HUES6 (cell line): ENCODE measurements around the gene ROBO1.
A peak's percentile ranks its signal among the peaks of the same experiment; 100 is the strongest.

ENCODE experiments used
- H3K27ac ChIP-seq: 2 replicates; pipeline ENCODE4 v1.7.0; 2013; ENCODE audit warnings: low read depth, mild to moderate bottlenecking, low read length, inconsistent platforms
- H3K27me3 ChIP-seq: 2 replicates; pipeline ENCODE4 v1.6.1; 2013; ENCODE audit warnings: low read length; ENCODE audit not compliant: control insufficient read depth, insufficient read depth
- H3K36me3 ChIP-seq: 2 replicates; pipeline ENCODE4 v1.6.1; 2013; ENCODE audit warnings: low read length; ENCODE audit not compliant: control insufficient read depth, insufficient read depth
- H3K4me1 ChIP-seq: 2 replicates; pipeline ENCODE4 v1.6.1; 2013; ENCODE audit warnings: low read length; ENCODE audit not compliant: control insufficient read depth, insufficient read depth
- H3K4me3 ChIP-seq: 2 replicates; pipeline ENCODE4 v1.5.1; 2013; ENCODE audit warnings: low read depth, low read length
- H3K9ac ChIP-seq: one replicate; pipeline ENCODE4 v1.6.1; 2013; ENCODE audit warnings: mild to moderate bottlenecking, low read length
- H3K9me3 ChIP-seq: 2 replicates; pipeline ENCODE4 v1.6.1; 2013; ENCODE audit warnings: low read depth, low read length; ENCODE audit not compliant: control insufficient read depth, insufficient read depth

Gene ROBO1

DNA sequence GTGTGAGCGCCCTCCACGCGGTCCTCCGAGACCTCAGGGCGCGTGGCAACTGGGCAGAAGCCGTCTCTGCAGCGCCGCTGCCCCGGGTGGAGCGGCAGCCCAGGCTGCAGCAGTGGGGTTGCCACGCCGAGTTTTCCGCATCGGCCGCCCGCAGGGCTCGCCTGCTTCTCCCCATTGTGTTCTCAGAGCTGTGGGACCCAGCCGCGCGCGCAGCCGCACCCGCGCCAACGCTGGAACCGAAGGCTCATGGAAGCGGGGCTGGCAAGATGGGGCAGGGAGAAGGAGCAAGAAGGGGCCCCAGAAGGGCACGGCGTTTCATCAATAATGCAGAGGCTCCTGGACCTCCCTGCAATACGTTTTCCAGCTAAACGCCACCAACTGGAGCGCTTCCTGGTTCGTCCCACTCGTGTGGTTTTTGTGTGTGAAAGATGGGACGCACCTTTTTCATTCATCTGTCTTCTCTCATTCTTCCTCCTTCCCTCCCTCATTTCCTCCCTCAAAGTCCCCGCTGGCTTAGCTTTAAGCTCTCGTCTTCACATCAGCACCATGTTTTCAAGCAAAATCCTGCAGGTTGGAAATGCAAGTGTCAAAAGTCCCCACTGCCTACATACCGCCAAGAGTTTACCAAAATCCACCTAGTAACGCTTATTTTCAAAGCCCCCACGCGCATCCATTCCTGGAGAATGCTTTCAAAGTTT is 1.2 kb downstream of the ROBO1 start:
- no peak overlapping the region for H3K9ac ChIP-seq
- no peak overlapping the region for H3K27ac ChIP-seq
- H3K4me3 ChIP-seq = peak overlapping the region; percentile 77

GRCh38 chr3:79765911-79766310 is 1.9 kb downstream of the ROBO1 start:
- Histone ChIP-seq H3K27me3 (peaks cover 54% of the 10 kb centered on the region), H3K4me1 (peaks cover 28% of the 10 kb centered on the region), H3K9ac (no peak overlapping the region), H3K36me3 (no peaks in the 10 kb centered on the region), H3K27ac (no peak overlapping the region), H3K4me3 (peak overlapping the region; percentile 77), H3K9me3 (no peaks in the 10 kb centered on the region)

More for the DNA sequence above, 1.2 kb downstream of the ROBO1 start:
- H3K36me3 ChIP-seq = no peaks in the 10 kb centered on the region
- peaks cover 28% of the 10 kb centered on the region for H3K4me1 ChIP-seq
- no peaks in the 10 kb centered on the region for H3K9me3 ChIP-seq
- H3K27me3 ChIP-seq = peaks cover 54% of the 10 kb centered on the region

GRCh38 chr3:79761441-79761840 is 6.4 kb downstream of the ROBO1 start:
- no peaks in the 10 kb centered on the region for H3K9me3 ChIP-seq
- H3K36me3 ChIP-seq = no peaks in the 10 kb centered on the region
- no peak overlapping the region for H3K27ac ChIP-seq
- H3K4me1 ChIP-seq = peaks cover 9% of the 10 kb centered on the region
- H3K4me3 ChIP-seq = no peak overlapping the region
- peaks cover 32% of the 10 kb centered on the region for H3K27me3 ChIP-seq
- H3K9ac ChIP-seq = no peak overlapping the region

GRCh38 chr3:79751703-79752102 is 16.1 kb downstream of the ROBO1 start:
- Histone ChIP-seq H3K27ac (no peak overlapping the region), H3K27me3 (no peaks in the 10 kb centered on the region), H3K9ac (no peak overlapping the region), H3K36me3 (no peaks in the 10 kb centered on the region), H3K4me3 (no peak overlapping the region), H3K4me1 (no peaks in the 10 kb centered on the region), H3K9me3 (no peaks in the 10 kb centered on the region)

- H3K9me3 ChIP-seq = no peaks in the 10 kb centered on the region
These were observed 30.3 kb downstream of the ROBO1 start for GRCh38 chr3:79737530-79737929.

GRCh38 chr3:79729096-79729495 is 38.7 kb downstream of the ROBO1 start:
- H3K9ac ChIP-seq = no peak overlapping the region
- no peaks in the 10 kb centered on the region for H3K4me1 ChIP-seq
- no peaks in the 10 kb centered on the region for H3K9me3 ChIP-seq
- H3K27ac ChIP-seq = no peak overlapping the region
- H3K36me3 ChIP-seq = no peaks in the 10 kb centered on the region
- H3K4me3 ChIP-seq = no peak overlapping the region
- H3K27me3 ChIP-seq = no peaks in the 10 kb centered on the region

More at GRCh38 chr3:79737530-79737929, 30.3 kb downstream of the ROBO1 start:
- H3K27me3 ChIP-seq = no peaks in the 10 kb centered on the region
- H3K4me1 ChIP-seq = no peaks in the 10 kb centered on the region
- H3K4me3 ChIP-seq = no peak overlapping the region
- no peaks in the 10 kb centered on the region for H3K36me3 ChIP-seq
- H3K9ac ChIP-seq = no peak overlapping the region
- H3K27ac ChIP-seq = no peak overlapping the region

- Histone ChIP-seq H3K9me3 (no peaks in the 10 kb centered on the region), H3K36me3 (no peaks in the 10 kb centered on the region), H3K27me3 (no peaks in the 10 kb centered on the region), H3K4me1 (no peaks in the 10 kb centered on the region), H3K4me3 (no peak overlapping the region), H3K9ac (no peak overlapping the region), H3K27ac (no peak overlapping the region)
These were observed 41.0 kb downstream of the ROBO1 start for GRCh38 chr3:79726786-79727185.

DNA sequence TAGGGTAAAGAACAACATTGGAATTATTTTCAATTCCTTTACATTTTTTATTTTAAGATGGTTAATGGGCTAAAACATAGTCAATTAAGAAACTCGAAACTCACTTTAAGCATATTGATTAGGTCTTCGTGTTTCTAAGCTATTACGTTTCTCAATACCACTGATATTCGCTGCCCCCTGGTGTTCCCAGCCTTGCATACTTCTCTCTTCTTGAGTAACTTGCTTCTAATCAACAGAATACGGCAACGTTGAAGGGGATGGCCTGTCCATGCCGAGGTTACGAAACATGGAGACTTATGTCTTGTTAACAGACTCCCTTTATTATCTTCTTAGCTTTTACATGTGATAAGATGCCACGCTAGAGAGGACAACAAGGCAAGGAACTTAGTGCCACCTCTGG is 43.6 kb downstream of the ROBO1 start:
- Histone ChIP-seq H3K36me3 (no peaks in the 10 kb centered on the region), H3K27me3 (no peaks in the 10 kb centered on the region), H3K9me3 (no peaks in the 10 kb centered on the region), H3K27ac (no peak overlapping the region), H3K4me3 (no peak overlapping the region), H3K9ac (no peak overlapping the region), H3K4me1 (no peaks in the 10 kb centered on the region)

DNA sequence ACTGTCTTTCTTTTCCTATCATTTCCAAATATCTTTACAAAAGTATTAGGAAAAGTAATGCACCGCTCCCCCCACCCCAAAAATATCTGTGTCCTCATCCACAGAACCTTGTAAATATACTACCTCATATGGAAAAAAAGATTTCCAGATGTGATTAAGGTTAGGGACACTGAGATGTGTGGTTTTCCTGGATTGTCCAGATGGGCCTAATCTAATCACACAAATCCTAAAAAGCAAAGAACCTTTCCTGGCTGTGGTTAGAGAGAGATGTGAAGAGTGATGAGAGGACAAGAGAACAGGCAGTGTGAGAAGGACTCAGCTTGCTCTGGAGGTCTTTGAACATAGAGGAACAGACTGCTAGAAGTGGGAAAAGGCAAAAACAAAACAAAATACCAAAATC is 77.7 kb downstream of the ROBO1 start:
- no peaks in the 10 kb centered on the region for H3K9me3 ChIP-seq
- H3K27me3 ChIP-seq = no peaks in the 10 kb centered on the region
- no peaks in the 10 kb centered on the region for H3K4me1 ChIP-seq
- no peak overlapping the region for H3K27ac ChIP-seq
- H3K4me3 ChIP-seq = no peak overlapping the region
- no peak overlapping the region for H3K9ac ChIP-seq
- no peaks in the 10 kb centered on the region for H3K36me3 ChIP-seq

DNA sequence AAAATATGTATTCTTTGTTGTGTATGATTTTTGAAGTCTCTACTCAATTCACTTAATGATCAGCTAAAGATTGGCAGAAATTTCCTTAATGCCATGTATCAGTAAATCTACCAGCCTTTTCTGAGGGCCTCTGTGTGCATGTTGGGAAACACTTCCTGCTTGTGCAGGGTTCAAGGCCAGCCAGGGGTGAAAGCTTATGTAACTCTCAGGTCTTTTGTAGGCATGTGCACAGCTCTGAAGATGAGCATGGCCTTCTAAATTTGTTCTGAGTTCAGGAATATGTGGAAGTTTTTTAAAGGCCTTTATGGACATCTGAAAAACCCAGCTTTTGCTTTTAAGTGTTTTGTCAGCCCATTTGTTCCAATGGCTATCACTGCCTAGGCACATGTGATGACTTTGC is 82.7 kb downstream of the ROBO1 start:
- Histone ChIP-seq H3K4me3 (no peak overlapping the region), H3K27me3 (no peaks in the 10 kb centered on the region), H3K9me3 (no peaks in the 10 kb centered on the region), H3K27ac (no peak overlapping the region), H3K9ac (no peak overlapping the region), H3K4me1 (no peaks in the 10 kb centered on the region), H3K36me3 (no peaks in the 10 kb centered on the region)

GRCh38 chr3:79684041-79684440 is 83.8 kb downstream of the ROBO1 start:
- H3K4me3 ChIP-seq = no peak overlapping the region
- H3K36me3 ChIP-seq = no peaks in the 10 kb centered on the region
- no peaks in the 10 kb centered on the region for H3K4me1 ChIP-seq
- H3K9me3 ChIP-seq = no peaks in the 10 kb centered on the region
- no peaks in the 10 kb centered on the region for H3K27me3 ChIP-seq
- H3K27ac ChIP-seq = no peak overlapping the region
- no peak overlapping the region for H3K9ac ChIP-seq
